ENCODE results near the gene CDNF.

DNA sequence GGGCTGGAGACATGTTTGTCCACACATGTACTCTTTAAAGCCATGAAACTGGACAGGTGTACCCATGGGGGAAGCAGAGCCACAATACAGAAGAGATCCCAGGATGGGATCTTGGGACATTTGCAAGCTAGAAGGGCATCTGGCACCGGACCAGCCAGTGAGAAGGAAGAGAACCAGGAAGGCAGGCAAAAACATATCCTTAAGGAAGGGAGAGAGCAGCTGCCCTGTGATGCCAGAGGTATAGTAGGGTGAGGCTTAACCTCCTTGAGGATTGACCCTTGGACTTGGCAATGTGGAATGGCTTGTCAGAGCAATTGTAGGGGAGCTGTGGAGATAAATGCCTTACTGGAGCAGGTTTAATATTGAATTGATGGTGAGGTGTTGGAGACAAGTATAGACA lies 23.0 kb upstream of the CDNF start:
- TF ChIP-seq POLR2A (IDR thresholded peaks at IDR 0.05) (no peak), POLR2AphosphoS5 (IDR thresholded peaks at IDR 0.05) (no peak)
- TF ChIP-seq, protein P1, sequence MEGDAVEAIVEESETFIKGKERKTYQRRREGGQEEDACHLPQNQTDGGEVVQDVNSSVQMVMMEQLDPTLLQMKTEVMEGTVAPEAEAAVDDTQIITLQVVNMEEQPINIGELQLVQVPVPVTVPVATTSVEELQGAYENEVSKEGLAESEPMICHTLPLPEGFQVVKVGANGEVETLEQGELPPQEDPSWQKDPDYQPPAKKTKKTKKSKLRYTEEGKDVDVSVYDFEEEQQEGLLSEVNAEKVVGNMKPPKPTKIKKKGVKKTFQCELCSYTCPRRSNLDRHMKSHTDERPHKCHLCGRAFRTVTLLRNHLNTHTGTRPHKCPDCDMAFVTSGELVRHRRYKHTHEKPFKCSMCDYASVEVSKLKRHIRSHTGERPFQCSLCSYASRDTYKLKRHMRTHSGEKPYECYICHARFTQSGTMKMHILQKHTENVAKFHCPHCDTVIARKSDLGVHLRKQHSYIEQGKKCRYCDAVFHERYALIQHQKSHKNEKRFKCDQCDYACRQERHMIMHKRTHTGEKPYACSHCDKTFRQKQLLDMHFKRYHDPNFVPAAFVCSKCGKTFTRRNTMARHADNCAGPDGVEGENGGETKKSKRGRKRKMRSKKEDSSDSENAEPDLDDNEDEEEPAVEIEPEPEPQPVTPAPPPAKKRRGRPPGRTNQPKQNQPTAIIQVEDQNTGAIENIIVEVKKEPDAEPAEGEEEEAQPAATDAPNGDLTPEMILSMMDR (IDR thresholded peaks at IDR 0.05): no peak
